GM23338 (cell line): ENCODE measurements around the gene ATP5PB. TPM values are rescaled to one million over a fixed set of nuclear protein-coding genes. Genes with fewer than 3 reads are reported as not detected.

Source experiments
- ATAC-seq: fragments of 200-7000 bp; cut with Tn5 transposase; 3 replicates; pipeline ENCODE4 v1.9.1; 2020
- DNase-seq: peaks from one replicate; pipeline ENCODE4 v3.0.0-alpha.2; 2015; ENCODE audit warnings: low spot score
- H2AFZ ChIP-seq: fragments of 200-600 bp; sonication (generic); 2 replicates; pipeline ENCODE4 v1.8.0; 2016; ENCODE audit warnings: antibody characterized with exemption, mild to moderate bottlenecking, moderate library complexity
- H3F3A ChIP-seq: fragments of 200-600 bp; sonication (generic); replicated peaks from 2 replicates; pipeline ENCODE4 v1.8.0; 2017; ENCODE audit warnings: antibody characterized with exemption, mixed run types, low read depth
- H3K27ac ChIP-seq: fragments of 200-600 bp; sonication (generic); 2 replicates; pipeline ENCODE4 v1.6.1; 2016; ENCODE audit warnings: low read depth
- H3K27me3 ChIP-seq: fragments of 200-600 bp; sonication (generic); 2 replicates; pipeline ENCODE4 v1.8.0; 2016; ENCODE audit warnings: mild to moderate bottlenecking, mixed run types, moderate library complexity; ENCODE audit not compliant: insufficient read depth
- H3K36me3 ChIP-seq: fragments of 200-600 bp; sonication (generic); 2 replicates; pipeline ENCODE4 v1.8.0; 2016; ENCODE audit warnings: mild to moderate bottlenecking; ENCODE audit not compliant: insufficient read depth
- H3K4me1 ChIP-seq: fragments of 200-600 bp; sonication (generic); 2 replicates; pipeline ENCODE4 v1.8.0; 2016; ENCODE audit warnings: mild to moderate bottlenecking, moderate library complexity; ENCODE audit not compliant: insufficient read depth
- H3K4me2 ChIP-seq: fragments of 200-600 bp; sonication (generic); 2 replicates; pipeline ENCODE4 v1.7.1; 2017; ENCODE audit warnings: mixed run types
- H3K4me3 ChIP-seq: fragments of 200-600 bp; sonication (generic); 2 replicates; pipeline ENCODE4 v1.6.1; 2016; ENCODE audit warnings: mixed run types
- H3K79me2 ChIP-seq: fragments of 200-600 bp; sonication (generic); replicated peaks from 2 replicates; pipeline ENCODE4 v1.8.0; 2017; ENCODE audit warnings: mild to moderate bottlenecking; ENCODE audit not compliant: insufficient read depth
- H3K9me2 ChIP-seq: fragments of 200-600 bp; sonication (generic); 2 replicates; pipeline ENCODE4 v1.8.0; 2017; ENCODE audit not compliant: insufficient read depth
- H4K20me1 ChIP-seq: fragments of 200-600 bp; sonication (generic); replicated peaks from 2 replicates; pipeline ENCODE4 v1.8.0; 2017; ENCODE audit warnings: mild to moderate bottlenecking; ENCODE audit not compliant: insufficient read depth
- H3K27ac Mint-ChIP-seq: 2 replicates; pipeline ENCODE4 v1.8.0; 2020; ENCODE audit warnings: inconsistent platforms, mild to moderate bottlenecking, moderate library complexity, mixed read lengths
- H3K27me3 Mint-ChIP-seq: 3 replicates; pipeline ENCODE4 v1.8.0; 2022; ENCODE audit warnings: low read depth, mild to moderate bottlenecking, moderate library complexity, mixed read lengths, inconsistent platforms; ENCODE audit not compliant: insufficient read depth, poor library complexity
- H3K36me3 Mint-ChIP-seq: 3 replicates; pipeline ENCODE4 v1.8.0; 2021; ENCODE audit warnings: low read depth, mild to moderate bottlenecking, inconsistent platforms, moderate library complexity, mixed read lengths
- H3K4me1 Mint-ChIP-seq: 3 replicates; pipeline ENCODE4 v1.8.0; 2020; ENCODE audit warnings: mild to moderate bottlenecking, inconsistent platforms, mixed read lengths
- H3K4me3 Mint-ChIP-seq: 3 replicates; pipeline ENCODE4 v1.8.0; 2021; ENCODE audit warnings: moderate library complexity, mild to moderate bottlenecking, inconsistent platforms, mixed read lengths
- H3K9me3 Mint-ChIP-seq: 3 replicates; pipeline ENCODE4 v1.8.0; 2020; ENCODE audit warnings: moderate library complexity, mild to moderate bottlenecking, inconsistent platforms, mixed read lengths
- CREB1 ChIP-seq: fragments of 250-450 bp; sonication (Bioruptor Pico); IDR thresholded peaks from 2 replicates; pipeline ENCODE4 v1.5.0; 2020; ENCODE audit warnings: low read depth, mild to moderate bottlenecking, moderate library complexity
- EZH2 ChIP-seq: fragments of 200-600 bp; sonication (generic); IDR thresholded peaks from one replicate; pipeline ENCODE4 v1.8.0; 2017; ENCODE audit warnings: antibody characterized with exemption, mild to moderate bottlenecking, low read depth; ENCODE audit not compliant: unreplicated experiment
- EZH2phosphoT487 ChIP-seq: fragments of 200-600 bp; sonication (generic); IDR thresholded peaks from one replicate; pipeline ENCODE4 v1.8.1; 2018; ENCODE audit warnings: antibody characterized with exemption; ENCODE audit not compliant: unreplicated experiment
- JUNB ChIP-seq: IDR thresholded peaks from one replicate; pipeline ENCODE4 v1.6.1; 2016; ENCODE audit warnings: antibody characterized with exemption; ENCODE audit not compliant: unreplicated experiment
- NANOG ChIP-seq: IDR thresholded peaks from 2 replicates; pipeline ENCODE4 v1.6.1; 2016; ENCODE audit warnings: antibody characterized with exemption, borderline replicate concordance
- POLR2AphosphoS5 ChIP-seq: IDR thresholded peaks from 2 replicates; pipeline ENCODE4 v1.6.1; 2016; ENCODE audit warnings: antibody characterized with exemption, low read depth
- STAT1 ChIP-seq: IDR thresholded peaks from one replicate; pipeline ENCODE4 v1.6.1; 2016; ENCODE audit warnings: antibody characterized with exemption; ENCODE audit not compliant: unreplicated experiment
- ZNF114 ChIP-seq: fragments of 250-450 bp; sonication (Bioruptor Pico); IDR thresholded peaks from 2 replicates; pipeline ENCODE4 v1.5.0; 2020; ENCODE audit warnings: mild to moderate bottlenecking, moderate library complexity
- ZNF331 ChIP-seq: fragments of 250-450 bp; sonication (Bioruptor Pico); IDR thresholded peaks from 2 replicates; pipeline ENCODE4 v1.5.0; 2020; ENCODE audit warnings: low read depth, mild to moderate bottlenecking, moderate library complexity
- polyA plus RNA-seq: library from polyadenylated mRNA; unstranded; fragments of >200 nt; fragmentation: Nextera tagmentation; extraction: Ambion mirVana; gene quantifications from 2 replicates; pipeline ENCODE4 v1.2.1, GENCODE V29; 2016
- total RNA-seq: library from RNA; depleted of rRNA; stranded (reverse); fragments of >200 nt; shearing (Covaris generic); gene quantifications from 2 replicates; pipeline ENCODE4 v1.2.3, GENCODE V29; 2014
- TF ChIP-seq, protein P1 (sequence below), 2 experiments: fragments of 200-600 bp in 1 of 2; sonication (generic) in 1 of 2; conservative IDR thresholded peaks; 2 replicates each; pipeline versions ENCODE4 v1.5.1 to v1.6.1; 2016 to 2017; ENCODE audit warnings: antibody characterized with exemption in 2 of 2, low read depth in 2 of 2, mild to moderate bottlenecking in 2 of 2, moderate library complexity in 1 of 2
- TF ChIP-seq, protein P2 (sequence below): IDR thresholded peaks from 2 replicates; pipeline ENCODE4 v1.6.1; 2016; ENCODE audit warnings: antibody characterized with exemption
- TF ChIP-seq, protein P3 (sequence below): IDR thresholded peaks from one replicate; pipeline ENCODE4 v1.6.1; 2018; ENCODE audit warnings: antibody characterized with exemption; ENCODE audit not compliant: unreplicated experiment

The ATP5PB gene
- total and polyA plus RNA-seq, 2 experiments from 2014 or later, result 279 to 300 TPM

DNA sequence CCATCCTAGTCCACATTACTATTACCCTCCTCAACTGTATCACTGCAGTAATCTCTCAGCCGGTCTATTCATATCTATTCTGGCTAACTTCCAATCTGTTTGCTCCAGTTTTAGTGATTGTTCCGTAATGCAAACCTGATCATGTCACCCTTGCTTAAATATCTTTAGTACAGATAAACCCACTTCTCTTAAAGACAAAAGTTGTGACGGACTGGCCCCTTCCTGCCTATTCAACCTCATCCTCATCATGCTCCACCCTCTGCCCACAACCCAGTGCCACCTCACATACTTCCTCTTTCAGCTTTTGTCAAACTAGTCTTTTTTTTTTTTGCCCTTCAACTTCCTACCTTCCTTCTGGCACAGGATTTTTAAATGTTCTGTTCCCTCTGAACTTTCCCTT is 21.7 kb downstream of the ATP5PB start (continued):
- TF ChIP-seq, protein P1, sequence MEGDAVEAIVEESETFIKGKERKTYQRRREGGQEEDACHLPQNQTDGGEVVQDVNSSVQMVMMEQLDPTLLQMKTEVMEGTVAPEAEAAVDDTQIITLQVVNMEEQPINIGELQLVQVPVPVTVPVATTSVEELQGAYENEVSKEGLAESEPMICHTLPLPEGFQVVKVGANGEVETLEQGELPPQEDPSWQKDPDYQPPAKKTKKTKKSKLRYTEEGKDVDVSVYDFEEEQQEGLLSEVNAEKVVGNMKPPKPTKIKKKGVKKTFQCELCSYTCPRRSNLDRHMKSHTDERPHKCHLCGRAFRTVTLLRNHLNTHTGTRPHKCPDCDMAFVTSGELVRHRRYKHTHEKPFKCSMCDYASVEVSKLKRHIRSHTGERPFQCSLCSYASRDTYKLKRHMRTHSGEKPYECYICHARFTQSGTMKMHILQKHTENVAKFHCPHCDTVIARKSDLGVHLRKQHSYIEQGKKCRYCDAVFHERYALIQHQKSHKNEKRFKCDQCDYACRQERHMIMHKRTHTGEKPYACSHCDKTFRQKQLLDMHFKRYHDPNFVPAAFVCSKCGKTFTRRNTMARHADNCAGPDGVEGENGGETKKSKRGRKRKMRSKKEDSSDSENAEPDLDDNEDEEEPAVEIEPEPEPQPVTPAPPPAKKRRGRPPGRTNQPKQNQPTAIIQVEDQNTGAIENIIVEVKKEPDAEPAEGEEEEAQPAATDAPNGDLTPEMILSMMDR (conservative IDR thresholded peaks at IDR 0.05; ENCODE audit: low read depth in 2 of 2), result no peak
- TF ChIP-seq JUNB, result no peak
- TF ChIP-seq NANOG, result no peak
- TF ChIP-seq, protein P2, sequence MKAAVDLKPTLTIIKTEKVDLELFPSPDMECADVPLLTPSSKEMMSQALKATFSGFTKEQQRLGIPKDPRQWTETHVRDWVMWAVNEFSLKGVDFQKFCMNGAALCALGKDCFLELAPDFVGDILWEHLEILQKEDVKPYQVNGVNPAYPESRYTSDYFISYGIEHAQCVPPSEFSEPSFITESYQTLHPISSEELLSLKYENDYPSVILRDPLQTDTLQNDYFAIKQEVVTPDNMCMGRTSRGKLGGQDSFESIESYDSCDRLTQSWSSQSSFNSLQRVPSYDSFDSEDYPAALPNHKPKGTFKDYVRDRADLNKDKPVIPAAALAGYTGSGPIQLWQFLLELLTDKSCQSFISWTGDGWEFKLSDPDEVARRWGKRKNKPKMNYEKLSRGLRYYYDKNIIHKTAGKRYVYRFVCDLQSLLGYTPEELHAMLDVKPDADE, result no peak
- TF ChIP-seq STAT1, result no peak

DNA sequence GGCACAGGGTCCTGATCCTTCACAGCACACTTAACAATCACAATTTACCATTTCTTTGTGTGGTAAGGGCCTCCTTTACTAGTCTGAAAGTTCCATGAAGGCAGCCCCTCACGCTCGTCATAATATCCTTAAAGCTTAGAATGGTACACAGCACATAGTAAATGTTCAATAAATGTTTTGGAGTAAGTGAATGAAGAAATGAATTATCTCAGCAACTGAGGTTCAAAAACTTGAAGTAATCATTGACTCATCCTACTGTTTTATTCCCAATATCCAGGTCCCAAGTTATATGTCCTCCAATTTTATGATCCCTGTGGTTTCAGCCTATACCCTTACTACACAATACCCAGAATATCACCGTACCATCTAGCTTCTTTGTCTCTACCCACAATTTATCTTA is 22.3 kb downstream of the ATP5PB start:
- no peaks in the 10 kb centered on the region for H3K27me3 ChIP-seq
- TF ChIP-seq EZH2phosphoT487 (no peak), EZH2 (no peak), POLR2AphosphoS5 (no peak), CREB1 (CRISPR knock-in tag) (no peak), STAT1 (no peak), JUNB (no peak), NANOG (no peak), ZNF114 (CRISPR knock-in tag) (no peak), ZNF331 (CRISPR knock-in tag) (no peak)
- TF ChIP-seq, protein P1 (conservative IDR thresholded peaks at IDR 0.05; ENCODE audit: low read depth in 2 of 2), result no peak
- TF ChIP-seq, protein P3, sequence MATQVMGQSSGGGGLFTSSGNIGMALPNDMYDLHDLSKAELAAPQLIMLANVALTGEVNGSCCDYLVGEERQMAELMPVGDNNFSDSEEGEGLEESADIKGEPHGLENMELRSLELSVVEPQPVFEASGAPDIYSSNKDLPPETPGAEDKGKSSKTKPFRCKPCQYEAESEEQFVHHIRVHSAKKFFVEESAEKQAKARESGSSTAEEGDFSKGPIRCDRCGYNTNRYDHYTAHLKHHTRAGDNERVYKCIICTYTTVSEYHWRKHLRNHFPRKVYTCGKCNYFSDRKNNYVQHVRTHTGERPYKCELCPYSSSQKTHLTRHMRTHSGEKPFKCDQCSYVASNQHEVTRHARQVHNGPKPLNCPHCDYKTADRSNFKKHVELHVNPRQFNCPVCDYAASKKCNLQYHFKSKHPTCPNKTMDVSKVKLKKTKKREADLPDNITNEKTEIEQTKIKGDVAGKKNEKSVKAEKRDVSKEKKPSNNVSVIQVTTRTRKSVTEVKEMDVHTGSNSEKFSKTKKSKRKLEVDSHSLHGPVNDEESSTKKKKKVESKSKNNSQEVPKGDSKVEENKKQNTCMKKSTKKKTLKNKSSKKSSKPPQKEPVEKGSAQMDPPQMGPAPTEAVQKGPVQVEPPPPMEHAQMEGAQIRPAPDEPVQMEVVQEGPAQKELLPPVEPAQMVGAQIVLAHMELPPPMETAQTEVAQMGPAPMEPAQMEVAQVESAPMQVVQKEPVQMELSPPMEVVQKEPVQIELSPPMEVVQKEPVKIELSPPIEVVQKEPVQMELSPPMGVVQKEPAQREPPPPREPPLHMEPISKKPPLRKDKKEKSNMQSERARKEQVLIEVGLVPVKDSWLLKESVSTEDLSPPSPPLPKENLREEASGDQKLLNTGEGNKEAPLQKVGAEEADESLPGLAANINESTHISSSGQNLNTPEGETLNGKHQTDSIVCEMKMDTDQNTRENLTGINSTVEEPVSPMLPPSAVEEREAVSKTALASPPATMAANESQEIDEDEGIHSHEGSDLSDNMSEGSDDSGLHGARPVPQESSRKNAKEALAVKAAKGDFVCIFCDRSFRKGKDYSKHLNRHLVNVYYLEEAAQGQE, result no peak
- TF ChIP-seq, protein P2, result no peak

More for the DNA sequence above, 22.3 kb downstream of the ATP5PB start:
- no peaks in the 10 kb centered on the region for H3K27me3 Mint-ChIP-seq
- H4K20me1 ChIP-seq, result no peaks in the 10 kb centered on the region
- no peaks in the 10 kb centered on the region; the same call in 1 of the 2 replicates for H3K9me2 ChIP-seq
- no peaks in the 10 kb centered on the region for H3K36me3 Mint-ChIP-seq
- ATAC-seq, result no peak
- H2AFZ ChIP-seq, result no peak overlapping the region
- no peaks in the 10 kb centered on the region for H3F3A ChIP-seq
- no peaks in the 10 kb centered on the region for H3K9me3 Mint-ChIP-seq
- no peak overlapping the region for H3K27ac Mint-ChIP-seq
- no peak overlapping the region for H3K4me3 ChIP-seq
- H3K4me1 Mint-ChIP-seq, result no peaks in the 10 kb centered on the region
- no peaks in the 10 kb centered on the region for H3K79me2 ChIP-seq
- H3K36me3 ChIP-seq, result no peaks in the 10 kb centered on the region
- no peak overlapping the region for H3K4me2 ChIP-seq
- no peak for DNase-seq
- no peak overlapping the region for H3K27ac ChIP-seq
- no peak overlapping the region for H3K4me3 Mint-ChIP-seq
- H3K4me1 ChIP-seq, result no peaks in the 10 kb centered on the region
